Skin epidermis (tissue), 12 donors: ENCODE data around the gene PEX5L.
"Not testable (repeated sequence)": the region's sequence is repeated elsewhere in the genome, so short reads cannot be mapped to it uniquely, and the experiment has no call there.

Experiments
- H3K27ac ChIP-seq, 21 experiments: fragments of 200-600 bp; sonication (generic) in 11 of 21; one replicate each; pipeline ENCODE4 v1.5.0; 2020; ENCODE audit warnings: mild to moderate bottlenecking in 3 of 21, inconsistent platforms in 2 of 21, moderate library complexity in 2 of 21
- H3K4me3 ChIP-seq, 7 experiments: fragments of 200-600 bp; sonication (generic) in 2 of 7; one replicate each; pipeline ENCODE4 v1.5.0; 2020; ENCODE audit warnings: inconsistent platforms in 2 of 7, mild to moderate bottlenecking in 2 of 7, moderate library complexity in 1 of 7

Gene PEX5L

GRCh38 chr3:179801856-179802255 lies 234.9 kb downstream of the PEX5L start:
- peak overlapping the region in 1 of 21 experiments; percentile 14 for H3K27ac ChIP-seq
- H3K4me3 ChIP-seq = no peak overlapping the region

- Histone ChIP-seq H3K27ac (peak overlapping the region in 1 of 21 experiments; percentile 14), H3K4me3 (no peak overlapping the region)
Observed at GRCh38 chr3:179801263-179801662, 235.5 kb downstream of the PEX5L start.

GRCh38 chr3:179797192-179797591 lies 239.5 kb downstream of the PEX5L start:
- no peak overlapping the region for H3K27ac ChIP-seq
- no peak overlapping the region for H3K4me3 ChIP-seq

GRCh38 chr3:179796421-179796820 lies 240.3 kb downstream of the PEX5L start:
- no peak overlapping the region for H3K4me3 ChIP-seq
- no peak overlapping the region for H3K27ac ChIP-seq

GRCh38 chr3:179794355-179794754 lies 242.4 kb downstream of the PEX5L start:
- Histone ChIP-seq H3K4me3 (no peak overlapping the region), H3K27ac (no peak overlapping the region)

- H3K4me3 ChIP-seq = no peak overlapping the region
- H3K27ac ChIP-seq = no peak overlapping the region
Observed at GRCh38 chr3:179791793-179792192, 244.9 kb downstream of the PEX5L start.

- no peak overlapping the region for H3K27ac ChIP-seq
- H3K4me3 ChIP-seq = no peak overlapping the region
Observed at GRCh38 chr3:179788996-179789395, 247.7 kb downstream of the PEX5L start.

- H3K27ac ChIP-seq, H3K4me3 ChIP-seq: not testable (repeated sequence)
Observed at GRCh38 chr3:179782841-179783240, 253.9 kb downstream of the PEX5L start.

GRCh38 chr3:179775416-179776122 lies 261.2 kb downstream of the PEX5L start:
- Histone ChIP-seq H3K4me3 (no peak overlapping the region), H3K27ac (no peak overlapping the region)

- Histone ChIP-seq H3K27ac (no peak overlapping the region), H3K4me3 (no peak overlapping the region)
Observed at GRCh38 chr3:179772297-179772696, 264.4 kb downstream of the PEX5L start.

GRCh38 chr3:179771797-179772196 lies 264.9 kb downstream of the PEX5L start:
- no peak overlapping the region for H3K4me3 ChIP-seq
- H3K27ac ChIP-seq = no peak overlapping the region

- no peak overlapping the region for H3K27ac ChIP-seq
- H3K4me3 ChIP-seq = no peak overlapping the region
Observed at GRCh38 chr3:179769411-179770247, 267.1 kb downstream of the PEX5L start.

- no peak overlapping the region for H3K27ac ChIP-seq
Observed at GRCh38 chr3:179768080-179768479, 268.7 kb downstream of the PEX5L start.

GRCh38 chr3:179766416-179767133 lies 270.2 kb downstream of the PEX5L start:
- H3K27ac ChIP-seq = no peak overlapping the region
- H3K4me3 ChIP-seq = no peak overlapping the region

More at GRCh38 chr3:179768080-179768479, 268.7 kb downstream of the PEX5L start:
- no peak overlapping the region for H3K4me3 ChIP-seq

GRCh38 chr3:179765396-179765795 lies 271.3 kb downstream of the PEX5L start:
- H3K27ac ChIP-seq = no peak overlapping the region
- H3K4me3 ChIP-seq = no peak overlapping the region

GRCh38 chr3:179760944-179761343 lies 275.8 kb downstream of the PEX5L start:
- H3K4me3 ChIP-seq = no peak overlapping the region

GRCh38 chr3:179750720-179751328 lies 285.9 kb downstream of the PEX5L start:
- no peak overlapping the region for H3K27ac ChIP-seq
- no peak overlapping the region for H3K4me3 ChIP-seq

More at GRCh38 chr3:179760944-179761343, 275.8 kb downstream of the PEX5L start:
- H3K27ac ChIP-seq = no peak overlapping the region

GRCh38 chr3:179745716-179746115 lies 291.0 kb downstream of the PEX5L start:
- Histone ChIP-seq H3K4me3 (no peak overlapping the region), H3K27ac (no peak overlapping the region)

- Histone ChIP-seq H3K4me3 (no peak overlapping the region), H3K27ac (no peak overlapping the region)
Observed at GRCh38 chr3:179745079-179745478, 291.7 kb downstream of the PEX5L start.
